Endodermal cell (in vitro differentiated cells): ENCODE measurements around the gene ACYP2. TPM values are rescaled to one million over a fixed set of nuclear protein-coding genes. Genes with fewer than 3 reads are reported as not detected.

Experiments used
- DNase-seq: peaks from one replicate; pipeline ENCODE4 v3.0.0-alpha.2; 2017
- H3K27ac ChIP-seq: 2 replicates; pipeline ENCODE4 v1.5.1; 2013; ENCODE audit warnings: mild to moderate bottlenecking, low read depth, low read length, moderate library complexity
- H3K27me3 ChIP-seq: 2 replicates; pipeline ENCODE4 v1.6.1; 2013; ENCODE audit warnings: mild to moderate bottlenecking, low read length, moderate library complexity; ENCODE audit not compliant: insufficient read depth, control insufficient read depth, poor library complexity, severe bottlenecking
- H3K36me3 ChIP-seq: 2 replicates; pipeline ENCODE4 v1.7.0; 2013; ENCODE audit warnings: mild to moderate bottlenecking, low read length, moderate library complexity; ENCODE audit not compliant: control insufficient read depth, insufficient read depth
- H3K4me1 ChIP-seq: one replicate; pipeline ENCODE4 v1.7.0; 2013; ENCODE audit warnings: low read length; ENCODE audit not compliant: control insufficient read depth, insufficient read depth
- H3K4me3 ChIP-seq: 2 replicates; pipeline ENCODE4 v1.5.1; 2013; ENCODE audit warnings: mild to moderate bottlenecking, low read length, moderate library complexity
- H3K9ac ChIP-seq: 2 replicates; pipeline ENCODE4 v1.6.1; 2013; ENCODE audit warnings: mild to moderate bottlenecking, low read length, moderate library complexity; ENCODE audit not compliant: poor library complexity, severe bottlenecking; ENCODE audit errors: extremely low read depth
- H3K9me3 ChIP-seq: 2 replicates; pipeline ENCODE4 v1.6.1; 2013; ENCODE audit warnings: mild to moderate bottlenecking, low read length, moderate library complexity; ENCODE audit not compliant: control insufficient read depth
- H3K27ac Mint-ChIP-seq: 2 replicates; pipeline ENCODE4 v1.8.0; 2020; ENCODE audit warnings: mixed read lengths
- H3K27me3 Mint-ChIP-seq: 2 replicates; pipeline ENCODE4 v1.8.0; 2021; ENCODE audit warnings: mild to moderate bottlenecking, mixed read lengths; ENCODE audit not compliant: insufficient read depth
- H3K36me3 Mint-ChIP-seq: 2 replicates; pipeline ENCODE4 v1.8.0; 2020; ENCODE audit warnings: low read depth, mixed read lengths
- H3K4me1 Mint-ChIP-seq: 2 replicates; pipeline ENCODE4 v1.8.0; 2020; ENCODE audit warnings: mixed read lengths
- H3K4me3 Mint-ChIP-seq: 2 replicates; pipeline ENCODE4 v1.8.0; 2020; ENCODE audit warnings: mild to moderate bottlenecking, moderate library complexity, mixed read lengths
- H3K9me3 Mint-ChIP-seq: 2 replicates; pipeline ENCODE4 v1.8.0; 2020; ENCODE audit warnings: mild to moderate bottlenecking, mixed read lengths
- CTCF ChIP-seq: fragments of 200-600 bp; sonication (generic); conservative IDR thresholded peaks from 2 replicates; pipeline ENCODE4 v1.5.0; 2021; ENCODE audit warnings: antibody characterized with exemption, mild to moderate bottlenecking
- WGBS, 2 experiments: methylation state at CpG; one replicate each; pipeline versions ENCODE4 v1.1.5 to v1.1.7; 2013; ENCODE audit warnings: missing lambda C conversion rate in 2 of 2, mixed read lengths in 1 of 2; ENCODE audit not compliant: insufficient coverage in 1 of 2, insufficient read length in 1 of 2; 5-methylcytosine and 5-hydroxymethylcytosine counted together
- total RNA-seq, 2 donors: library from RNA; stranded (reverse); fragmentation: NEBNext Ultra II Directional in 1 of 2; extraction: Animal tissue kit (Norgen Biotek cat#: 25700) in 1 of 2; gene quantifications; 2 replicates in 1 of 2; 3 replicates in 1 of 2; pipeline ENCODE4 v1.2.1, GENCODE V29; 2021

The ACYP2 gene
- total RNA-seq, 2 donors from 2014 or later: 7.4 to 8.6 TPM

GRCh38 chr2:54275541-54275940 is 160.1 kb downstream of the ACYP2 start:
- peaks cover 3% of the 10 kb centered on the region for H3K36me3 Mint-ChIP-seq
- H3K9ac ChIP-seq: no peak overlapping the region
- peaks cover under 1% of the 10 kb centered on the region for H3K27me3 Mint-ChIP-seq
- peaks cover 17% of the 10 kb centered on the region for H3K4me1 Mint-ChIP-seq
- 88% methylated on average over 2 of the region's 2 CpGs; no CpG with 5 or more reads in 1 of the 2 experiments for WGBS, 2 experiments
- H3K9me3 ChIP-seq: no peaks in the 10 kb centered on the region
- no peak overlapping the region for H3K27ac ChIP-seq
- no peak for DNase-seq
- no peaks in the 10 kb centered on the region for H3K9me3 Mint-ChIP-seq
- H3K4me1 ChIP-seq: no peaks in the 10 kb centered on the region
- H3K4me3 ChIP-seq: no peak overlapping the region
- no peak overlapping the region for H3K4me3 Mint-ChIP-seq
- H3K27me3 ChIP-seq: peaks cover 2% of the 10 kb centered on the region
- no peaks in the 10 kb centered on the region for H3K36me3 ChIP-seq
- H3K27ac Mint-ChIP-seq: no peak overlapping the region
- TF ChIP-seq CTCF: no peak

GRCh38 chr2:54279385-54279784 is 164.0 kb downstream of the ACYP2 start:
- Histone ChIP-seq H3K36me3 (no peaks in the 10 kb centered on the region), H3K9me3 (no peaks in the 10 kb centered on the region), H3K27ac (no peak overlapping the region), H3K4me3 (no peak overlapping the region), H3K27me3 (peaks cover 17% of the 10 kb centered on the region), H3K4me1 (no peaks in the 10 kb centered on the region), H3K9ac (no peak overlapping the region)
- peak; percentile 69 for TF ChIP-seq CTCF
- H3K36me3 Mint-ChIP-seq: no peaks in the 10 kb centered on the region
- 34 to 40% methylated on average over 1 of the region's 2 CpGs for WGBS, 2 experiments
- peaks cover 15% of the 10 kb centered on the region for H3K27me3 Mint-ChIP-seq
- peak; percentile 59 for DNase-seq
- H3K4me1 Mint-ChIP-seq: peaks cover 15% of the 10 kb centered on the region
- H3K4me3 Mint-ChIP-seq: no peak overlapping the region
- H3K9me3 Mint-ChIP-seq: no peaks in the 10 kb centered on the region
- no peak overlapping the region for H3K27ac Mint-ChIP-seq

- Histone ChIP-seq H3K27me3 (peaks cover 62% of the 10 kb centered on the region), H3K27ac (no peak overlapping the region), H3K9ac (no peak overlapping the region), H3K4me1 (peaks cover under 1% of the 10 kb centered on the region), H3K4me3 (no peak overlapping the region), H3K9me3 (no peaks in the 10 kb centered on the region), H3K36me3 (no peaks in the 10 kb centered on the region)
- peaks cover 66% of the 10 kb centered on the region for H3K27me3 Mint-ChIP-seq
- no peak overlapping the region for H3K27ac Mint-ChIP-seq
- H3K4me3 Mint-ChIP-seq: no peak overlapping the region
- no peaks in the 10 kb centered on the region for H3K36me3 Mint-ChIP-seq
- 94 to 100% methylated on average over 2 to 3 of the region's 3 CpGs for WGBS, 2 experiments
- TF ChIP-seq CTCF: no peak
- DNase-seq: no peak
- H3K4me1 Mint-ChIP-seq: peaks cover 11% of the 10 kb centered on the region
- no peaks in the 10 kb centered on the region for H3K9me3 Mint-ChIP-seq
These were observed 169.4 kb downstream of the ACYP2 start for GRCh38 chr2:54284826-54285225.
